ENCODE data around the gene COP1. TPM values are rescaled to one million over a fixed set of nuclear protein-coding genes. Genes with fewer than 3 reads are reported as not detected.

COP1 gene
- total RNA-seq, 4 donors from 2014 or later, result 46.2 to 76.3 (median 50.5) TPM

DNA sequence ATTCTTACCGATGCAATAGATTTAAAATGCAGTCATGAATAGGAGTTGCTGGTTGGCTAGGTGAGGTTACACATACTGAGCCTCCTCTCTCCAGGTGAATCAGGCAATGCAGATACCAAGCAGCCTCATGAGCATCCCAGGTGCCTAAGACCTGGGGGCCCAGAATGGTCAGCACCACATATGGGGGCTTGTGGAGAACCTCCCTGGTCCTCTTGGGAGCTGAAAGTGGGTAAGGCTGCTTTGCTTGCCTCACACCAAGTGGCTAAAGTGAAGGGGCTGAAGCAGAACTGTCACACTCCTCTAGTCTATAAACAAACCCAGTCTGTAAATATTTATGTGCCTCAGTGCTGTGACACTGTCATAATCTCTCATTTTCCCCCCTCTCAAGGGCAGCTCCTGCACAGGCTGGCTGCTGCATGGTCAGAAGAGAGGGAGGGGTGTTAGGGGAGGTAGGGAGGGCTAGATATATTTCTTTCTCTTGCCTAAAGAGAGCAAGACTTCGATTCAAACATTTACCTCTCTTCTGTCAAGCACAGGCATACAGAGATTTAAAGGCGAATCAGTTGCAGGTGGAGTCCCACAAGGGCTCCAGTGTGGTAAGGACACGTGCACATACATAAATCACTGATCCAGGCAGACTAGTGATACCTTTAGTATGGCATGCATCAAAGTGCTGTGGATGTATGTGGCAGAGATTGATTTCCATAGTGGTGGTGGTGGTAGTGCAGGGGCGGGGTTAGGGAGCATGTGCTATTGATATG is 305.8 kb downstream of the COP1 start:
- intact Hi-C loops (cut with DNase I; ENCODE audit: low total_unique reads), result no loop called here
- TF ChIP-seq POLR2A (IDR thresholded peaks at IDR 0.05), result no peak
- TF ChIP-seq, protein P1, sequence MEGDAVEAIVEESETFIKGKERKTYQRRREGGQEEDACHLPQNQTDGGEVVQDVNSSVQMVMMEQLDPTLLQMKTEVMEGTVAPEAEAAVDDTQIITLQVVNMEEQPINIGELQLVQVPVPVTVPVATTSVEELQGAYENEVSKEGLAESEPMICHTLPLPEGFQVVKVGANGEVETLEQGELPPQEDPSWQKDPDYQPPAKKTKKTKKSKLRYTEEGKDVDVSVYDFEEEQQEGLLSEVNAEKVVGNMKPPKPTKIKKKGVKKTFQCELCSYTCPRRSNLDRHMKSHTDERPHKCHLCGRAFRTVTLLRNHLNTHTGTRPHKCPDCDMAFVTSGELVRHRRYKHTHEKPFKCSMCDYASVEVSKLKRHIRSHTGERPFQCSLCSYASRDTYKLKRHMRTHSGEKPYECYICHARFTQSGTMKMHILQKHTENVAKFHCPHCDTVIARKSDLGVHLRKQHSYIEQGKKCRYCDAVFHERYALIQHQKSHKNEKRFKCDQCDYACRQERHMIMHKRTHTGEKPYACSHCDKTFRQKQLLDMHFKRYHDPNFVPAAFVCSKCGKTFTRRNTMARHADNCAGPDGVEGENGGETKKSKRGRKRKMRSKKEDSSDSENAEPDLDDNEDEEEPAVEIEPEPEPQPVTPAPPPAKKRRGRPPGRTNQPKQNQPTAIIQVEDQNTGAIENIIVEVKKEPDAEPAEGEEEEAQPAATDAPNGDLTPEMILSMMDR (IDR thresholded peaks at IDR 0.05), result no peak
- DNase-seq (ENCODE audit: low spot score in 2 of 2), result no peak
- WGBS, 2 donors, result 69 to 78% methylated on average over 5 of the region's 5 CpGs
- no peak overlapping the region for H3K4me3 ChIP-seq (ENCODE audit: low read depth, poor library complexity, severe bottlenecking)

DNA sequence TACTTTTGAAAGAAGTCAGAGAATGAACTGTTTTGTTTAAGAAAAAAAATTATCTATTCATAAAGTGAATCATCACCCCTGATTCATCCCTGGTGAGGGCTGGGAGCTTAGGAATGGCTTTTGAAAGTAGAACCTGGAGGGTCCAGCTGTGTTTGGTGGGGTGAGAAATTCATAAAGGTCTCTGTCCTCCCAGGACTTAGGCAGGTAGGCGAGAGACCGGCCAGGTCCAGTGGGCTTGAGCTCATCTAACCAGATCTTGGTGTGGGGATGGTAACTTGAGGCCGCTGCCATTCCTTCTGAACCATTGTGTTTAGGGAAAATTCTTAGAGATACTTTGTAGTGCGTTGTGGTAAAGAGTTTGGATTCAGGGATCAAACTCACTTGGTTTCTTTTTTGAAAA is 306.9 kb downstream of the COP1 start:
- no peak for TF ChIP-seq POLR2A (IDR thresholded peaks at IDR 0.05)
- TF ChIP-seq, protein P1 (IDR thresholded peaks at IDR 0.05), result no peak
- WGBS, 2 donors, result 95 to 96% methylated on average over 4 of the region's 4 CpGs
- no peak overlapping the region for H3K4me3 ChIP-seq (ENCODE audit: low read depth, poor library complexity, severe bottlenecking)
- DNase-seq (ENCODE audit: low spot score in 2 of 2), result no peak
- intact Hi-C loops (cut with DNase I; ENCODE audit: low total_unique reads), result no loop called here

DNA sequence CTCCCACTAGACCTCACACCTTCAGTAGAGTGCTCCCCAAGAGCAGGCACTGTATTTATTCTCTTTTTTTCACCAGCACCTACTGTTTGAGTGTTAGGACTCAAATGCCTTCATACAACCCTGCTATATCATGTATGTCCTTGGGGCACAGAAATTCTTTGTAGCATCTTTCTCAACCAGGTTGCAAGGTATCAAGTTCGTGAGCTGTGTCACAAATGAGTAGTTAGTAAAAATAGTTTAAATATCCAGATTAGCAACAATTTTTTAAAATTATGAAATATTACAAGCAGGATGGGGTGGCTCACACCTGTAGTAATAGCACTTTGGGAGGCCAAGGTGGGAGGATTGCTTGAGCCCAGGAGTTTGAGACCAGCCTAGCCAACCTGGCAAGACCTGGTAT is 311.1 kb downstream of the COP1 start:
- intact Hi-C loops (cut with DNase I; ENCODE audit: low total_unique reads), result no loop called here
- TF ChIP-seq POLR2A (IDR thresholded peaks at IDR 0.05), result no peak
- TF ChIP-seq, protein P1 (IDR thresholded peaks at IDR 0.05), result no peak
- DNase-seq (ENCODE audit: low spot score in 2 of 2), result no peak
- 71 to 78% methylated on average over 1 of the region's 1 CpG for WGBS, 2 donors
- H3K4me3 ChIP-seq (ENCODE audit: low read depth, poor library complexity, severe bottlenecking), result no peak overlapping the region
